Activated naive CD8-positive, alpha-beta T cell treated with anti-CD3 and anti-CD28 coated beads, Interleukin-2, amount 10 ng/mL, durations not matched to agents 7 days and 5 days (primary cell): Measurements from ENCODE around the gene MAN1C1. TPM values are rescaled to one million over a fixed set of nuclear protein-coding genes. Genes with fewer than 3 reads are reported as not detected.
A peak's percentile ranks its signal among the peaks of the same experiment; 100 is the strongest.
"Not testable (repeated sequence)": the region's sequence is repeated elsewhere in the genome, so short reads cannot be mapped to it uniquely, and the experiment has no call there.

Experiments used
- ATAC-seq: fragments of 150-1000 bp; cut with Tn5 transposase; one replicate; pipeline ENCODE4 v1.10.0; 2021; ENCODE audit warnings: low read depth, moderate library complexity
- POLR2A ChIA-PET: fragments of 350-600 bp; sonication (Branson Sonifier 250); formaldehyde crosslinking; loops from one replicate; lab custom pipeline; 2021; ENCODE audit warnings: antibody characterized with exemption; lab: Charles Lee
- DNase-seq: peaks from one replicate; pipeline ENCODE4 v3.0.0; 2021
- H3K27ac Mint-ChIP-seq: one replicate; pipeline ENCODE4 v1.8.0; 2022; ENCODE audit warnings: mild to moderate bottlenecking, mixed read lengths
- H3K27me3 Mint-ChIP-seq: one replicate; pipeline ENCODE4 v1.8.0; 2022; ENCODE audit warnings: mild to moderate bottlenecking, moderate library complexity, mixed read lengths
- H3K36me3 Mint-ChIP-seq: one replicate; pipeline ENCODE4 v1.8.0; 2021; ENCODE audit warnings: mild to moderate bottlenecking, mixed read lengths
- H3K4me1 Mint-ChIP-seq: one replicate; pipeline ENCODE4 v1.8.0; 2021; ENCODE audit warnings: mixed read lengths
- H3K4me3 Mint-ChIP-seq: one replicate; pipeline ENCODE4 v1.8.0; 2022; ENCODE audit warnings: mild to moderate bottlenecking, moderate library complexity, mixed read lengths
- H3K9me3 Mint-ChIP-seq: one replicate; pipeline ENCODE4 v1.8.0; 2021; ENCODE audit warnings: mixed read lengths
- total RNA-seq, 2 experiments: library from RNA; stranded (reverse); gene quantifications; one replicate each; pipeline ENCODE4 v1.2.3, GENCODE V29; 2021

Gene MAN1C1
- total RNA-seq, 2 experiments from 2014 or later, result 20.5 to 20.9 TPM

DNA sequence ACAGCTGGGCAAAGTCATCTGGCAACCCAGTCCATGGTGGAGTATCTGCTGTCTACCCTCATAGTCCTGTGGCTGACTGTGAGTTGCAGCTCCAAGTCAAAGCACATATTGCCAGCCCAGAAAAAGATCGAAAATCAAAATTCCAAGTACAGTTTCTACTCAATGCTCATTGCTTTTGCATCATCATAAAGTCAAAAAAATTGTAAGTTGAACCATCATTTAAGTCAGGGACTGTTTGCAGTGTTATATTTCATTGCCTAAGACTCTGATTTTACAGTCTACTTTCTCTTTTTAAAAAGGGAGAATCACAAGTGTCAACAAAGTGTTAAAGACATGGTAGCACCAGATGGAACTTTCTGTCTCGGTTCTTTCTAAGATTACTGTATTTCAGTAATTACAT lies 22.7 kb upstream of the MAN1C1 start:
- POLR2A ChIA-PET, result no interaction called here
- H3K27me3 Mint-ChIP-seq, result peaks cover 5% of the 10 kb centered on the region
- H3K36me3 Mint-ChIP-seq, result peaks cover under 1% of the 10 kb centered on the region

DNA sequence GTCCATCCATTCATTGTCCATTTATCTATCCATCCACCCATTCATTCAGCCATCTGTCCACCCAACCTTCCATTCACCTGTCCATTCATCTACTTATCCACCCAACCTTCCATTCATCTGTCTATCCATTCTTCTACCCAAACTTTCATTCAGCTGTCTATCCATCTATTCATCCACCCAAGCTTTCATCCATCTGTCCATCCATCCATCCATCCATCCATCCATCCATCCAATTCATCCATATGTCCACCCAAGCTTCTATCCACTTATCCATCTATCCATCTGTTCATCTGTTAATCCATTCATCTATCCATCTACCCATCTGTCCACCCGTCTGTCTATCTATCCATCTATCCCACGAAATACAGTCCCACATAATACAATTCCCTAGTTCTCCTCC lies 21.6 kb upstream of the MAN1C1 start:
- H3K27ac Mint-ChIP-seq, result no peak overlapping the region
- H3K4me1 Mint-ChIP-seq, result peaks cover 2% of the 10 kb centered on the region
- H3K36me3 Mint-ChIP-seq, result peaks cover 1% of the 10 kb centered on the region
- peaks cover 9% of the 10 kb centered on the region for H3K27me3 Mint-ChIP-seq
- no peak for DNase-seq
- POLR2A ChIA-PET, result interaction anchor here (1.6 kb wide), 1 partner anchor 18 kb away, joined by 3 read pairs; no protein-coding TSS in a partner anchor
- no peak overlapping the region for H3K4me3 Mint-ChIP-seq
- ATAC-seq, result no peak
- peaks cover 4% of the 10 kb centered on the region for H3K9me3 Mint-ChIP-seq

More for the DNA sequence above, 22.7 kb upstream of the MAN1C1 start:
- Mint-ChIP-seq H3K4me1 (peaks cover 2% of the 10 kb centered on the region), H3K9me3 (peaks cover 1% of the 10 kb centered on the region), H3K4me3 (no peak overlapping the region), H3K27ac (no peak overlapping the region)
- DNase-seq, result no peak
- no peak for ATAC-seq

DNA sequence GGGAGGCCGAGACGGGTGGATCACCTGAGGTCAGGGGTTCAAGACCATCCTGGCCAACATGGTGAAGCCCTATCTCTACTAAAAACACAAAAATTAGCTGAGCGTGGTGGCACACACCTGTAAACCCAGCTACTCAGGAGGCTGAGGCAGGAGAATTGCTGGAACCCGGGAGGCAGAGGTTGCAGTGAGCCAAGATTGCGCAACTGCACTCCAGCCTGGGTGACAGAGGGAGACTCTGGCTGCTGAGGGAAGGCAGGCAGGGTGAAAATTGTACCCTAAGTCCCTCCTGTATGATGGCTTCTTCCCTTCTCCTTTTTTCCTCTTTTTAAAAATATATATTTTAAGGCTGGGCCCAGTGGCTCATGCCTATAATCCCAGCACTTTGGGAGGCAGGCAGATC lies 19.9 kb upstream of the MAN1C1 start:
- H3K27ac Mint-ChIP-seq, H3K36me3 Mint-ChIP-seq, POLR2A ChIA-PET, ATAC-seq, H3K4me3 Mint-ChIP-seq, H3K9me3 Mint-ChIP-seq, DNase-seq, H3K4me1 Mint-ChIP-seq: not testable (repeated sequence)
- H3K27me3 Mint-ChIP-seq, result peaks cover 10% of the 10 kb centered on the region

DNA sequence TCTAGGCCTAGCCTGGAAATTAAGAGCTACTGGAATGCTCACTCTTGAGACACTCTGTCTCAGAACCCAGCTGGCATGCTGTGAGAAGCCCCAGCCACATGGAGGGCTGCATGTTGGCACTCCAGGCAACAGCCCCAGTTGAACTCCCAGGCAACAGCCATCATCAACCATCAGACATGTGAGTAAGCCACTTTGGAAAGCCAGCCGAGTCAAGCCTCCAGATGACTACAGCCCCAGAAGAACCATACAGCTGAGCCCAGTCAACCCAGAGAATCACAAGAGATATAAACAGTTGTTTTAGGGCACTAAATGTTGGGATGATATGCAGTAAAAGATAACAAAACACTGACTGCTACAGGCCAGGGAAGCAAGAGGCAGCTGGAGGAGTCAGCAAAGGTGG lies 17.7 kb upstream of the MAN1C1 start:
- POLR2A ChIA-PET, result interaction anchor here (1.0 kb wide), 1 partner anchor 27 kb away, joined by 4 read pairs; no protein-coding TSS in a partner anchor
- DNase-seq (no peak), ATAC-seq (no peak)
- peaks cover 1% of the 10 kb centered on the region for H3K36me3 Mint-ChIP-seq
- H3K4me3 Mint-ChIP-seq, result no peak overlapping the region
- H3K9me3 Mint-ChIP-seq, result peaks cover 4% of the 10 kb centered on the region
- H3K27me3 Mint-ChIP-seq, result peaks cover 8% of the 10 kb centered on the region
- H3K4me1 Mint-ChIP-seq, result no peaks in the 10 kb centered on the region
- H3K27ac Mint-ChIP-seq, result no peak overlapping the region

DNA sequence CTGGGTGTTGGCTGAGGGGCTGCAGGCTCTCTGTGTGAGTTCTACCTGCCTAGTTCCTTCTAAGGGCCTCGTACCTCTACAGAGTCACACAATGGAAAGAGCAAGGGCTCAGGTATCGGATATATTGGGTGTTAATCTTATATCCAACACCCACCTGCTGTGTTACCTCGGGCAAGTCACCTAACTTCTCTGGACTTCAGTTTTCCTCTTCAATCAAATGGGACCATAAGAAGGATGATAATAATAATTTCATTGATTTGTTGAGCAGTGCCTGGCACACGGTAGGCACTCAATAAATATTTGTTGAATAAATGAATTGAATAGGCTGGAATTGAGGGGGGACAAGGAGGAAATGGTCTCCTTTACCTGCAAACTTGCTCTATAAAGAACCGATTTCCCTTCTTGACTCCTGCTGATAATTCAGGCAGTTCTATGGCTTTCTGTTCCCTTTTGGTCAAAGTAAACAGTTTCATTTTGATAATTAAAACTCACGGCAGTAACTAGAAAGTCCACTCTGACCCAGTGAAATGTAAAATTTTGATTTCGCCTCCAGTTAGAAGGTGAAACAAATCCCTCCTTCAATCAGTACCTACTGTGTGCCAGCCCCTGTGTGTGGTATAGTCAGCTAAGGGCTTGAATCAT lies 16.5 kb upstream of the MAN1C1 start:
- Mint-ChIP-seq H3K27me3 (peaks cover 8% of the 10 kb centered on the region), H3K4me1 (no peaks in the 10 kb centered on the region), H3K4me3 (no peak overlapping the region), H3K36me3 (peaks cover 1% of the 10 kb centered on the region), H3K27ac (no peak overlapping the region), H3K9me3 (peaks cover 4% of the 10 kb centered on the region)
- POLR2A ChIA-PET, result no interaction called here
- ATAC-seq (no peak), DNase-seq (no peak)

DNA sequence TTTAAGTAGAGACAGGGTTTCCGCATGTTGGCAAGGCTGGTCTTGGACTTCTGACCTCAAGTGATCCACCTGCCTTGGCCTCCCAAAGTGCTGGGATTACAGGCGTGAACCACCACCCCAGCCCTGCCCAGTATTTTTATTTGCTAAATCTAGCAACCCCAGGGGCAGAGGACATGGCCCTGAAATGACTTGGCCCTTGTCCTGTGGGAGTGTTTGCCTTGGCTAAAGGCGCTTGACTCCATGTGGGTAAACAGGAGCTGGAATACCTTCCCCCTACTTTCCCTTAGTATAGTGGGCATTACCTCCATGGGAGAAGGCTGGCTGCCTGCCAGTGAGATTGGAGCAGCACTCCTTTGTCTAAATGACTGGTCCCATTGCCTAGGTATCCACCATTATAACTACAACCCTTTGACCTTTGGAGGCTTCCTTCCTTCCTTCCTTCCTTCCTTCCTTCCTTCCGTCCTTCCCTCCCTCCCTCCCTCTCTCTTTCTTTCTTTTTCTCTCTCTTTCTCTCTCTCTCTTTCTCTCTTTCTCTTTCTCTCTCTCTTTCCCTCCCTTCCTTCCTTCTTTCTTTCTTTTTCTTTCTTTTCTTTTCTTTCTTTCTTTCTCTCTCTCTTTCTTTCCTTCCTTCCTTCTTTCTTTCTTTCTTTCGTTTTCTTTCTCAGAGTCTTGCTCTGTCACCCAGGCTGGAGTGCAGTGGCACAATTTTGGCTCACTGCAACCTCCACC lies 15.5 kb upstream of the MAN1C1 start:
- H3K36me3 Mint-ChIP-seq, ATAC-seq, H3K4me1 Mint-ChIP-seq, H3K4me3 Mint-ChIP-seq, POLR2A ChIA-PET, H3K27ac Mint-ChIP-seq, H3K9me3 Mint-ChIP-seq, DNase-seq: not testable (repeated sequence)
- H3K27me3 Mint-ChIP-seq, result peaks cover 10% of the 10 kb centered on the region

DNA sequence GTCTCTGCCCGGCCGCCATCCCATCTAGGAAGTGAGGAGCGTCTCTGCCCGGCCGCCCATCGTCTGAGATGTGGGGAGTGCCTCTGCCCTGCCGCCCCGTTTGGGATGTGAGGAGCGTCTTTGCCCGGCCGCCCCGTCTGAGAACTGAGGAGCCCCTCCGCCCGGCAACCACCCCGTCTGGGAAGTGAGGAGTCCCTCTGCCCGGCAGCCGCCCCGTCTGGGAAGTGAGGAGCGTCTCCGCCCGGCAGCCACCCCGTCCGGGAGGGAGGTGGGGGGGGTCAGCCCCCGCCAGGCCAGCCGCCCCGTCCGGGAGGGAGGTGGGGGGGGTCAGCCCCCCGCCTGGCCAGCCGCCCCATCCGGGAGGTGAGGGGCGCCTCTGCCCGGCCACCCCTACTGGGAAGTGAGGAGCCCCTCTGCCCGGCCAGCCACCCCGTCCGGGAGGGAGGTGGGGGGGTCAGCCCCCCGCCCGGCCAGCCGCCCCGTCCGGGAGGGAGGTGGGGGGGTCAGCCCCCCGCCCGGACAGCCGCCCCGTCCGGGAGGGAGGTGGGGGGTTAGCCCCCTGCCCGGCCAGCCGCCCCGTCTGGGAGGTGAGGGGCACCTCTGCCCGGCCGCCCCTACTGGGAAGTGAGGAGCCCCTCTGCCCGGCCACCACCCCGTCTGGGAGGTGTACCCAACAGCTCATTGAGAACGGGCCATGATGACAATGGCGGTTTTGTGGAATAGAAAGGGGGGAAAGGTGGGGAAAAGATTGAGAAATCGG lies 12.6 kb upstream of the MAN1C1 start:
- H3K27me3 Mint-ChIP-seq, result peaks cover 15% of the 10 kb centered on the region
- DNase-seq, POLR2A ChIA-PET, H3K36me3 Mint-ChIP-seq, H3K27ac Mint-ChIP-seq, H3K4me1 Mint-ChIP-seq, ATAC-seq, H3K4me3 Mint-ChIP-seq, H3K9me3 Mint-ChIP-seq: not testable (repeated sequence)

DNA sequence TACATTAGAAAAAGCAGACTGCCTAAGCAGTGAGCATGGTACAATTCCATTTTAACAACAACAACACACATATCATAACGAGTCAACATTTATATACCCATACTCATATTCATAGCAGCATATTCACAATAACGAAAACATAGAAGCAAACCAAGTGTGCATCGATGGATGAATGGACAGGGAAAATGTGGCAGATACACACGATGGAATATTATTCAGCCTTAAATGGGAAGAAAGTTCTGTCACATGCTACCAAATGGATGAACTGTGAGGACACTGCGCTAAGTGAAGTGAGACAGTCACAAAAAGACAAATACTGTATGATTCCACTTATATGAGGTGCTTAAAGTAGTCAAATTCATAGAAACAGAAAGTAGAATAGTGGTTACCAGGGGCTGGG lies 9.5 kb upstream of the MAN1C1 start:
- DNase-seq, result no peak
- Mint-ChIP-seq H3K4me1 (peaks cover 7% of the 10 kb centered on the region), H3K4me3 (no peak overlapping the region), H3K27me3 (peaks cover 33% of the 10 kb centered on the region), H3K36me3 (no peaks in the 10 kb centered on the region), H3K9me3 (no peaks in the 10 kb centered on the region), H3K27ac (no peak overlapping the region)
- ATAC-seq, result no peak
- POLR2A ChIA-PET, result interaction anchor here (0.7 to 1.0 kb wide), 3 partner anchors 10 to 459 kb away, joined by 4 to 7 read pairs (median 6); no protein-coding TSS in a partner anchor

DNA sequence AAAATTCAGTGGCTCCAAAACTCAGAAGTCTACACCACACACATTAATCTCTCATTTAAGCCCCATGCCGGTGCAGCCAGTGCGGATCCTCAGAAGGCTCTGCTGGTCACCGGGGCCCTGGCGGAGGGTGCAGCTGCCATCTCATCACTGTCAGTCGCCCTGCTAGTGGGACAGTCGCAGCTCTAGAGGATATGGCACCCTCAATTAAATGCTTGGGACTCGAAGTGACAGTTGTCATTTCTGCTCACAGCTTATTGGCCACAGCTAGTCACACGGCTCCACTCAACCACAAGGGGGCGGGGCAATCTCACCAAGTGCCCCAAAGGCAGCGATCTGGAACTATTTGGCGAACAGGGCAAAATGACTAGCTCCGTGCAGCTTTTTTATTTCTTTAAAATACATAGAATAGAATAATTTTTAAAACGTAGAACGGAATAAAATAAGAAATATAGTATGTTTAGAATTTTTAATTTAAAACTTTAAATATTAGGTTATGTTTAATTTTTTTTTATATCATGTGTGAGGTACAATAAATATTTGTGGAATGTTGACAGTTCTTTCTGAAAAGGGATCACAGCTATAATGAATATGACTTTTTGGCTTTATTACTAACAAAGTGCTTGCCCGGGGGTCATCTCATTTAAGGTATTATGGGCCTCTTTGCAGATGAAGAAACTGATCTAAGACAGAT lies 8.0 kb upstream of the MAN1C1 start:
- POLR2A ChIA-PET, result interaction anchor here (0.7 to 1.0 kb wide), 7 partner anchors 10 to 210 kb away, joined by 3 to 6 read pairs (median 3); no protein-coding TSS in a partner anchor
- Mint-ChIP-seq H3K9me3 (no peaks in the 10 kb centered on the region), H3K27me3 (peaks cover 48% of the 10 kb centered on the region), H3K27ac (no peak overlapping the region), H3K4me1 (peaks cover 7% of the 10 kb centered on the region), H3K36me3 (no peaks in the 10 kb centered on the region), H3K4me3 (peak overlapping the region; percentile 31)
- ATAC-seq (peak; percentile 98), DNase-seq (peak; percentile 83)

DNA sequence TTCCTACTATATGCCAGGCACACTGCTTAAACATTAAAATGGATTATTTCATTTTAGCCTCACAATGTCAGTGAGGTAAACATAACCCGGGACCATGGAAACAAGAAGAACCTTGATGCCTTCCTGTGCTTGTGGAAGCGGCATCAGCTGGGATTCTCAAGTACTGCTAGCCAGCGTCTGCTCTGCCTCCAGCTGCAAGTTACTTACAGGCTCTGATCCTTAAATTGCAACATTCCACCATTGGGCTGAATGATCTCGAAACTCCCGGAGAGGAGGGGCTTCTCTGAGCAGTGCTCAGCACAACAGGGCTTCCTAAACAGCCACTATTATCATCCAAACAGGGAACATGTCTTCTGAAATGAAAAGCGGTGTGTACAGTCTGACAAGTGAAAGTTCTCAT lies 6.7 kb upstream of the MAN1C1 start:
- no peak overlapping the region for H3K4me3 Mint-ChIP-seq
- H3K4me1 Mint-ChIP-seq, result peaks cover 16% of the 10 kb centered on the region
- H3K27ac Mint-ChIP-seq, result no peak overlapping the region
- H3K9me3 Mint-ChIP-seq, result no peaks in the 10 kb centered on the region
- POLR2A ChIA-PET, result no interaction called here
- no peak for DNase-seq
- no peak for ATAC-seq
- peaks cover 51% of the 10 kb centered on the region for H3K27me3 Mint-ChIP-seq
- H3K36me3 Mint-ChIP-seq, result no peaks in the 10 kb centered on the region

DNA sequence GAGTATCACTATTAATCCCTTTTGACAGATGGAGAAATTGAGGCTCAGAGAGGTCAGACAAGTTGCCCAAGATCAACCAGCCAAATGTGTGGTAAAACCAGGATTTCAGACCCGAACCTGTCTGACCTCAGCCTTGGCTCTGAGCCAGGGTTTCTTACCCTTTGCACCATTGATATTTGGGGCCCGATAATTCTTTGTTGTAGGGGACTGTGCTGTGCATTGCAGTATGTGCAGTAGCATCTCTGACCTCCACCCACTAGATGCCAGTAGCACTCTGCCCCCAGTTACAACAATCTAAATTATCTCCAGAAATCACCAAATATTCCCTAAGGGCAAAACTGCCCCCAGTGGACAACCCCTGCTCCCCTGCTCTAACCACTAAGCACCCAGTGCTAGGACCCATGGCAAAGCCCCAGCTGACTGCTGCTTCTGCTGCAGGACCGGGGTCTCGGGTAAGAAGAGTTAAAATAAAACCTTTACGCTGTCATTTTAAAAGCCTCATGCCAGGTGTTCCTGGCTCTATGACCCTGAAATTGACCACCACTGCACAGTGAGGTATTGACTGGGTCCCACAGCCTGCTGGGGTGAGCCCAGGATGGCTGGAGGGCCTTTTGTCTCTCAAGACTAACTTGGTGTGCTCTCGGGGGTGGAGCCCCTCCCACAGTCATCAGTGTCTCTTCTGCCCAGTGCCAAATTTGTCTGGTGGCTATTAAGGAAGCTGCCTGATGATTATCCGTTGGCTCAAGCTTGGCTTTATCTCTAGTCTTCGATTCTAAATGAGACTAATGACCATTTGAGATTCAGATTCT lies 5.6 kb upstream of the MAN1C1 start:
- H3K27ac Mint-ChIP-seq, result no peak overlapping the region
- H3K27me3 Mint-ChIP-seq, result peaks cover 46% of the 10 kb centered on the region
- peaks cover 26% of the 10 kb centered on the region for H3K4me1 Mint-ChIP-seq
- POLR2A ChIA-PET, result no interaction called here
- H3K9me3 Mint-ChIP-seq, result no peaks in the 10 kb centered on the region
- ATAC-seq, result no peak
- H3K36me3 Mint-ChIP-seq, result no peaks in the 10 kb centered on the region
- no peak for DNase-seq
- no peak overlapping the region for H3K4me3 Mint-ChIP-seq

DNA sequence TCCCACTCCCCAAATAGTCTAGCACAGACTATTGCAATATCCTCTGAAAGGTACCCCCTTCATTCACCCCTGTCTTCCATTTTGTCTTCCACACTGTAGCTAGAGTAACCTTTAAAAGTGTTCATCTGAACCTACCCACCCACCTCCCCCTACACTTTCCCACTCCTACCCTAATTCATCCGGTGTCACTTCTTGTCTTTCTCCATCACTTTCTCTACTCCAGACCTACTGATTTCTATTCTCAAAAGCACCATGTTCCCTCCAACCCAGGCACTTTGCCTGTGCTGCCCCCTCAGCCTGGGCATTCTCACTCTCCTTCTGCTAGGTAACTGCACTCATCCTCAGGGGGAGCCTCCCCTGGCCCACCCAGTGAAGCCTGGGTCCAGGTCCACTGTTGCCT lies 4.7 kb upstream of the MAN1C1 start:
- Mint-ChIP-seq H3K4me3 (no peak overlapping the region), H3K27me3 (peaks cover 42% of the 10 kb centered on the region), H3K27ac (no peak overlapping the region), H3K36me3 (no peaks in the 10 kb centered on the region), H3K4me1 (peaks cover 26% of the 10 kb centered on the region), H3K9me3 (no peaks in the 10 kb centered on the region)
- no peak for ATAC-seq
- DNase-seq, result no peak
- POLR2A ChIA-PET, result no interaction called here
